NB4 (cell line): ENCODE data around the gene ZBTB46.

ENCODE experiments used
- CTCF ChIP-seq: IDR thresholded peaks from one replicate; pipeline ENCODE4 v1.5.1; 2012; ENCODE audit warnings: low read depth, low read length
- MAX ChIP-seq: IDR thresholded peaks from 2 replicates; pipeline ENCODE4 v1.6.1; 2011; ENCODE audit warnings: low read depth, low read length
- MYC ChIP-seq: IDR thresholded peaks from 2 replicates; pipeline ENCODE4 v1.6.1; 2011; ENCODE audit warnings: low read depth, low read length
- POLR2A ChIP-seq: IDR thresholded peaks from 2 replicates; pipeline ENCODE4 v1.6.1; 2011; ENCODE audit warnings: mild to moderate bottlenecking; ENCODE audit not compliant: insufficient read length; ENCODE audit errors: extremely low read depth

- TF ChIP-seq CTCF, result no peak
- no peak for TF ChIP-seq POLR2A
- TF ChIP-seq MYC, result no peak
- no peak for TF ChIP-seq MAX
Observed at GRCh38 chr20:63859166-63859699, 28.2 kb upstream of the ZBTB46 start.
